Spleen (tissue), 10 donors: ENCODE measurements around the gene ANAPC5. TPM values are rescaled to one million over a fixed set of nuclear protein-coding genes. Genes with fewer than 3 reads are reported as not detected.

Experiments
- polyA plus RNA-seq, 3 donors: library from polyadenylated mRNA; stranded (reverse); fragments of 200-250 nt; gene quantifications; one replicate each; pipeline ENCODE4 v1.2.1, GENCODE V29; 2013
- total RNA-seq, 7 donors: library from RNA; depleted of rRNA in 3 of 7; stranded (reverse); fragments of >200 nt in 3 of 7; fragmentation: NEBNext Ultra II Directional in 4 of 7; extraction: Animal tissue kit (Norgen Biotek cat#: 25700) in 4 of 7; gene quantifications; one replicate each; pipeline versions ENCODE4 v1.1.0 to v1.2.1, GENCODE V29; 2016 to 2021
- donor health status: healthy with polysubstance abuse.
- donor health status: DM: no; HTN: no; CAD: no; lungs with moderate emphysema.
- donor health status: DM: no; HTN: no; CAD: no.
- donor health status: Bipolar disorder and iron deficiency.
- donor health status: healthy.
- donor health status: DM: no; HTN: no; CAD: no.
- donor health status: DM: yes; HTN: yes; CAD: no.

ANAPC5 gene
- total and polyA plus RNA-seq, 10 donors = 97.5 to 185 (median 141) TPM

Other genes with a start within 250 kb of the ANAPC5 start
- gene P2RX7, start 219.5 kb downstream of the ANAPC5 start, total RNA-seq = 10 to 100 TPM in 3 of 7 donors, 1 to 10 TPM in 4; 7.7 to 12.3 (median 9.7) TPM
- gene P2RX7, start 219.5 kb downstream of the ANAPC5 start, polyA plus RNA-seq = 1 to 10 TPM; 1.8 to 5.2 (median 3.7) TPM
- gene P2RX4, start 142.3 kb downstream of the ANAPC5 start, total RNA-seq = 10 to 100 TPM; 27.8 to 97.9 (median 35.8) TPM
- gene P2RX4, start 142.3 kb downstream of the ANAPC5 start, polyA plus RNA-seq = 10 to 100 TPM; 12.0 to 21.5 (median 17.8) TPM
- 10 to 100 TPM; 52.3 to 90.1 (median 81.2) TPM for gene CAMKK2, start 55.7 kb downstream of the ANAPC5 start, total RNA-seq
- gene CAMKK2, start 55.7 kb downstream of the ANAPC5 start, polyA plus RNA-seq = 10 to 100 TPM; 13.6 to 34.3 (median 14.2) TPM
- 10 to 100 TPM; 47.3 to 62.6 (median 57.5) TPM for gene RNF34, start 47.7 kb upstream of the ANAPC5 start, total RNA-seq
- gene RNF34, start 47.7 kb upstream of the ANAPC5 start, polyA plus RNA-seq = 10 to 100 TPM; 20.8 to 31.6 (median 23.3) TPM
- 10 to 100 TPM; 32.3 to 56.2 (median 46.5) TPM for gene KDM2B, start 228.6 kb upstream of the ANAPC5 start, total RNA-seq
- gene KDM2B, start 228.6 kb upstream of the ANAPC5 start, polyA plus RNA-seq = 10 to 100 TPM; 20.8 to 25.5 (median 24.5) TPM